GM18909 (cell line): Measurements from ENCODE around the gene CDKN1B.
"Not testable (repeated sequence)": the region's sequence is repeated elsewhere in the genome, so short reads cannot be mapped to it uniquely, and the experiment has no call there.

ENCODE experiments used
- ATAC-seq: cut with Tn5 transposase; IDR thresholded peaks from one replicate; pipeline ENCODE4 v1.9.1; 2021; ENCODE audit warnings: mild to moderate bottlenecking; ENCODE audit not compliant: unreplicated experiment, poor library complexity

The CDKN1B gene

GRCh38 chr12:12722435-12723148 lies 5.4 kb downstream of the CDKN1B start:
- ATAC-seq: no peak

DNA sequence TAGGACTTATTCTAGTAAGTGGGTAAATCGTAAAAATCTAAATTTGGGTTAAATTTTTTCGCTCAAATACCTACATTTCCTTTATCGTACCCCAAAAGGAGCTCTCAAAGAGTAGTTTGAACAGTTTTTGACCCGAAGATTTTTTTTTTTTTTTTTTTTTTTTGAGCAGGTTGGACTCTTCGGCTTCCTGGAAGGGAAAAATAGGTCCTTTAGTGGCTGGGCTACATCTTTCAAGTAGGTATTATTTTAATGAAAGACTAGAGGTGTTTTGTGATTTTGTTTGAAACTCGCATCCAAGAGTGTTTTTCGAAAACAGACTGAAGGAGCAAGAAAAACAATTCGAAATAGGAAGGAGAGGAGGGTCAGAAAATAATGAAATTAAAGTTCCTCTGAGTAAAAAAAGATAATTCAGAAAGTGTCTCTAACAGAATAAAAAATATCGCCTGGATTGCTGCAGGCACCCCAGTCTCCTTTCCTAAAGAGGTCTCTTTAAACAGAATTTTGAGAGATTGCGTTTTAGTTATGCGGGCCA lies 6.0 kb downstream of the CDKN1B start:
- ATAC-seq: no peak

DNA sequence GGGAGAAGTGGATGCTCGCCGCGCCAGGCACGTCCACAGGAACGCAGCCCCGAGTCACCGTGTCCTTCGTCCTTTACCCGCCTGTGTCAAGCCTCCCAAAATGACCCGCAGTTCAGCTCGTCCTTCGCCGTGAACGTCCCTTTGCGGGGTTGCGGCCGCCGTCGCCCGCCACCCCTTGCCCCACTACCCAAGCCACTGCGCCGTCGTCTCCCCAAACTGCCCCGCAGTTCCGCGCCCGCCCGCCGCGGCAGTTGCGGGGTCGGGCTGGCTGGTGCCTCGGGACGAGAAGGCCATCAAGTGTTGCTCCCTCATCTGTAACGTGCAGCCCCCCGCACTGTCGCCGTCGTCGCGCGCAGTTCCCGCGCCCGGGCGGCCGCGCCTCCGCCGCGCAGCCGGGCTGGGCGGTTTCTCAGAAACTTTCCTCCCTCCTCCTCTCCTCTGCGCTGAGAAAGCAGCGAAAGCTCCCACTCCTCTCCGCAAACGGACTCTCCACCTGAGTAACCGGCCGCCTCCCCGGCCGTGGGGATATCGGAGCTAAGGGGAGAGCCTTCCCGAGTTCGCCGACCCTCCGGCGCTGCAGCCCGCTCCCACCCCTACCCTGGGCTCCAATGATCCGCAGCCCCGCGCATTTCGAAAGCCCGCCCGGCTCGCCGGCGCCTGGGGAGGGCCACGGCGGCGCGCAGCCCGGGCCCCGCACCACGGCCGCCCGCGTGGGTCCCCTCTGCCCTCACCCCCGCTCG lies 6.7 kb downstream of the CDKN1B start:
- ATAC-seq: no peak

DNA sequence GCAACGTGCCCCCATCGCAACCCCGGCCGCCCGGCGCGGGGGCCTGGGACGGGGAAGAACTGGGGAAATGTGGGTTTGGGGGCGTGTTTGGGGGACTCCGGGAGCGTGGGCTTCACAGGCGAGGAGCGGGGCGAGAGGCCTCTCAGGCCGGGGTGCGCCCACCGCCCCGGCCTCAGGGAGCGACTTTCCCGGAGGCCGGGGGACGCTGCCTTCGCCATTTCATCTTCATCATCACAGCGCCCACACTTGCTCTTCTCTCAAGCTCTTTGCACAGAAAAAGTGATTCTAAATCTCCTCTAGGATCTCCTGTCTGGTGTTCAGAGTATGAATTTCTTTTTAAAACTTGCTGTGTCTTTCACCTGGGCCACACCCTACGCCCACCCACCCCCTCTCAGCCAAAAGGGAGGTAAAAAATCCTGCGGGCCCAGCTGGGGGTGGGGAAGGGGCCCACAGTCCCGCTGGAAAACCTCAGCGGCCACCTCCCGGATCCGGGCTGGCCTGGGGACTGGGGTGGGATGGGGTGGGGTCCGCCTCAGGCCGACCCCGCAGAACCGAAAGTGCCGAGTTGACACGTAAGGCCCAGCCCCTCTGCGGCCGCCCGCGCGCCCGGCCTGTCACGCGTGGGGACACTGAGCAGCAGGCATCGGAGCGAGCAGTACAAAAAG lies 7.4 kb downstream of the CDKN1B start:
- no peak for ATAC-seq

GRCh38 chr12:12725086-12725955 lies 8.2 kb downstream of the CDKN1B start:
- ATAC-seq: peak; percentile 64

GRCh38 chr12:12725956-12726554 lies 8.9 kb downstream of the CDKN1B start:
- ATAC-seq: no peak

- ATAC-seq: no peak
Observed at GRCh38 chr12:12726555-12727093, 9.5 kb downstream of the CDKN1B start.

- ATAC-seq: no peak
Observed at GRCh38 chr12:12731178-12731577, 14.0 kb downstream of the CDKN1B start.

- ATAC-seq: no peak
Observed at GRCh38 chr12:12731785-12732184, 14.6 kb downstream of the CDKN1B start.

DNA sequence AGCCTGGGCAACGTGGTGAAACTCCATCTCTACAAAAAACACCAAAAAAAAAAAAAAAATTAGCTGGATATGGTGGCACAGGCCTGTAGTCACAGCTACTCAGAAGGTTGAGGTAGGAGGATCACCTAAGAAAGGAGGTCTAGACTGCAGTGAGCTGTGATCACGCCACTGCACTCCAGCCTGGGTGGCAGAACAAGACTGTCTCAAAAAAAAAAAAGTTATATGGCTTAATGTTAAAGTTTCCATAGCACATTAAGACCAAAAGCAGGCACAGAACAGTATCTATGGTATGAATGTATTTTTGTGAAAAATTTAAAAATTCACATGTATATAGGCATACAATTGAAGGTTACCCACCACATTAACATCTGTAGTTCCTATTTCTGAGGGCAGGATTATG lies 15.9 kb downstream of the CDKN1B start:
- no peak for ATAC-seq

DNA sequence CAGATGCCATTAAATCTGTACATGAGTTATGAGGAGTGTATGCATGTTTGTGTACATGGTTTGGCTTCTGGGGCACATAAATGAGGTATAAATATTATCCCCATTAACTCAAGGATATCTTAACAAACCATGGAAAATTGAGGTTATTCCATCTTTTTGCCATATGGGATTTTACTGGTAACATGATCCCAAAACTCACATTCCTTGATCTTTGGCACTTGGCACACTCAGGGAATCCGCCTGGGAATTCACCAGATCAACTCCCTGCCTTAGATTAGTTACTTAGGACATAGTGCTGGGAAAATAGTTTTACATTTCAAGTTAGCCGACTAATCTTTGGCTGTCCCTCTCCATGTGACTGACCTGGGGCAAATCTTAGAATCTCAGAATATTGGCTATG lies 16.9 kb downstream of the CDKN1B start:
- no peak for ATAC-seq

GRCh38 chr12:12734561-12735071 lies 17.4 kb downstream of the CDKN1B start:
- no peak for ATAC-seq

DNA sequence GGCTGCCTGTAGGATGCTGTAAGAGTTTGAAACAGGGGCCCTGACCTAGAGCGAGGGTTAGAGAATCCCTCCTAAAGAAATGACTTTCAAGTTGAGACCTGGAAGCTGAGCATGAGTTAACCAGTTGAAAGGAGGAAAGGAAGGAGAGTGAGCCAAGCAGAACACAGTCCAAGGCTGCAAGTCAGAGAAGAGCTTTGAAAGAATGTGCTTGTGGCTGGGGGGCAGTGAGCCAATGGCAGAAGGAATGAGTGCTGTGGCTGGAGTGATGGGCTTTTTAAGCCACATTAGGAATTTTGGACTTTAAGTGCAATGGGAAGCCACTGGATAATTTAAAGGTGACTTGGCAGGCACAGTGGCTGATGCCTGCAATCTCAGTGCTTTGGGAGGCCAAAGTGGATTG lies 18.1 kb downstream of the CDKN1B start:
- no peak for ATAC-seq

- ATAC-seq: peak; percentile 87
Observed at GRCh38 chr12:12736759-12737676, 19.9 kb downstream of the CDKN1B start.

DNA sequence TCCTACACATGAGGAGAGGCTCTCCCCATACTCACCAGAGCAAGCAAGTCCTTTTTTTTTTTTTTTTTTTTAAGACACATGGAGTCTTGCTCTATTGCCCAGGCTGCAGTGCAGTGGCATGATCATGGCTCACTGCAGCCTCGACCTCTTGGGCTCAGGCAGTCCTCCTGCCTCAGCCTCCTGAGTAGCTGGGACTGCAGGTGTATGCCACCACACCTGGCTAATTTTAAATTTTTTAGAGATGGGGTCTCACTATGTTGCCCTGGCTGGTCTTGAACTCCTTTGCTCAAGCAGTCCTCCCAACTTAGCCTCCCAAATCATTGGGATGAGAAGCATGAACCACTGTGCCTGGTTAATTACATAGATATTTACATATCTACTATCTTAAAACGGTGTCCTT lies 21.0 kb downstream of the CDKN1B start:
- ATAC-seq: not testable (repeated sequence)

- no peak for ATAC-seq
Observed at GRCh38 chr12:12741660-12742059, 24.5 kb downstream of the CDKN1B start.

DNA sequence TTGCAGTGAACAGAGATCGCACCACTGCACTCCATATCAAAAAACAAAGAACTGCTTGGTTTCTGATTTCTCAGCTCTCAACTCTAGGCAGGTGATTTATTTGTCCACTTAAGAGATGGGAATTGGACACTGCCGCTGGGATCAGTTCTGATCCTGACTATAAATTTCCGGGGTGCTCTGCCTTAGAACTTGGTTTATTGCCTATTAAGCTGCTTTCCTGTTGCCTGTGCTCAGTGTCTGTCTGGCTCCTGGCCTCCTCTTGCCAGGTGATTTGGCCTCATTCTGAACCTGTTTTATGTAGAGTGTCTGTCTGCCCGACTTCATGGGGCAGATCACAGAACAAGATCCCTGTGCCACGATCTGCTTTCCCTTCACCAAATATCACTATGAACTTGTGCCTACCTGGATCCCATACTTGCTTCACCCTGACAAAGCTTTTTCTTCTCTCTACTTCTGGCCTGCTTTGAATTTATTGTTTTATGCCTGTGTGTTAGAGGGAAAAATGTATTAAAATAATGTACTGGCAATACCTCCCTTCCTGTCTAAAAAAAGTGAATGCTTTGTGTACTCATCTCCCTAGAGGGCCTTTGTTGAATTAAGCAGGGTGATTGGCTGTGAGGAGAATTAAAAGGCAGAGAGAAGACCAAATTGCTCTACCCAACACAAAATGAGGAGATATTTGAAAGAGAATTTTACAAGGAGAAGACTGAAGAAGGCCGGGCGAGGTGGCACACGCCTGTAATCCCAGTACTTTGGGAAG lies 27.6 kb downstream of the CDKN1B start:
- ATAC-seq: no peak
